Liver (tissue), 9 donors: ENCODE data around the gene PODXL2. TPM values are rescaled to one million over a fixed set of nuclear protein-coding genes. Genes with fewer than 3 reads are reported as not detected.

Experiments used
- DNase-seq: peaks from one replicate; pipeline ENCODE4 v3.0.0-alpha.2; 2017; ENCODE audit warnings: low spot score
- H3K27ac ChIP-seq, 2 donors: one replicate each; pipeline ENCODE4 v1.7.0; 2013; ENCODE audit warnings: inconsistent platforms in 2 of 2, low read length in 2 of 2, control low read depth in 1 of 2, low read depth in 1 of 2, mild to moderate bottlenecking in 1 of 2
- H3K27me3 ChIP-seq, 4 donors: one replicate each; pipeline versions ENCODE4 v1.6.1 to v1.7.0; 2013; ENCODE audit warnings: low read length in 3 of 4, inconsistent platforms in 1 of 4, mild to moderate bottlenecking in 1 of 4, moderate library complexity in 1 of 4; ENCODE audit not compliant: control insufficient read depth in 4 of 4, insufficient read depth in 4 of 4
- H3K36me3 ChIP-seq, 4 donors: one replicate each; pipeline versions ENCODE4 v1.6.1 to v1.7.0; 2013; ENCODE audit warnings: low read length in 3 of 4, mild to moderate bottlenecking in 3 of 4, low read depth in 1 of 4, moderate library complexity in 1 of 4; ENCODE audit not compliant: control insufficient read depth in 4 of 4, insufficient read depth in 3 of 4
- H3K4me1 ChIP-seq, 4 donors: one replicate each; pipeline versions ENCODE4 v1.6.1 to v1.7.0; 2013; ENCODE audit warnings: low read length in 3 of 4, mild to moderate bottlenecking in 3 of 4, moderate library complexity in 1 of 4; ENCODE audit not compliant: control insufficient read depth in 4 of 4, insufficient read depth in 4 of 4
- H3K4me3 ChIP-seq, 3 donors: one replicate each; pipeline versions ENCODE4 v1.6.1 to v1.7.0; 2013; ENCODE audit warnings: low read length in 3 of 3, control low read depth in 1 of 3, low read depth in 1 of 3, mild to moderate bottlenecking in 1 of 3
- H3K9ac ChIP-seq, 2 donors: one replicate each; pipeline ENCODE4 v1.7.0; 2013; ENCODE audit warnings: low read length in 2 of 2, mild to moderate bottlenecking in 2 of 2, moderate library complexity in 2 of 2, control low read depth in 1 of 2, low read depth in 1 of 2
- H3K9me3 ChIP-seq, 4 donors: one replicate each; pipeline versions ENCODE4 v1.6.1 to v1.7.0; 2013; ENCODE audit warnings: low read length in 3 of 4; ENCODE audit not compliant: control insufficient read depth in 4 of 4
- EGR1 ChIP-seq, 2 donors: IDR thresholded peaks; 2 replicates each; pipeline ENCODE4 v1.6.1; 2016 to 2018; ENCODE audit warnings: antibody characterized with exemption in 2 of 2, low read depth in 2 of 2
- FOXA1 ChIP-seq: IDR thresholded peaks from 2 replicates; pipeline ENCODE4 v1.6.1; 2016; ENCODE audit warnings: antibody characterized with exemption
- FOXA2 ChIP-seq: IDR thresholded peaks from 2 replicates; pipeline ENCODE4 v1.6.1; 2016; ENCODE audit warnings: antibody characterized with exemption
- GABPA ChIP-seq, 2 donors: IDR thresholded peaks in 1 of 2; conservative IDR thresholded peaks in 1 of 2; 2 replicates each; pipeline ENCODE4 v1.6.1; 2016; ENCODE audit warnings: antibody characterized with exemption in 2 of 2, mild to moderate bottlenecking in 1 of 2, moderate library complexity in 1 of 2
- NR2F2 ChIP-seq: IDR thresholded peaks from 2 replicates; pipeline ENCODE4 v1.6.1; 2016; ENCODE audit warnings: antibody characterized with exemption
- RAD21 ChIP-seq, 2 donors: IDR thresholded peaks; 2 replicates each; pipeline ENCODE4 v1.6.1; 2016; ENCODE audit warnings: antibody characterized with exemption in 2 of 2, mild to moderate bottlenecking in 2 of 2
- RXRA ChIP-seq, 2 donors: IDR thresholded peaks; 2 replicates each; pipeline ENCODE4 v1.6.1; 2017 to 2018; ENCODE audit warnings: antibody characterized with exemption in 2 of 2, mild to moderate bottlenecking in 1 of 2
- SP1 ChIP-seq: IDR thresholded peaks from 2 replicates; pipeline ENCODE4 v1.6.1; 2018; ENCODE audit warnings: antibody characterized with exemption, mild to moderate bottlenecking
- YY1 ChIP-seq: IDR thresholded peaks from 2 replicates; pipeline ENCODE4 v1.6.1; 2016; ENCODE audit warnings: antibody characterized with exemption, mild to moderate bottlenecking
- WGBS: extraction: QIAGEN DNeasy Blood & Tissue Kit; methylation state at CpG from one replicate; pipeline ENCODE4 v1.1.7; 2013; 5-methylcytosine and 5-hydroxymethylcytosine counted together
- polyA plus RNA-seq, 2 donors: library from polyadenylated mRNA; stranded (reverse) in 1 of 2; unstranded in 1 of 2; fragments of 200-250 nt in 1 of 2; fragments of >200 nt in 1 of 2; fragmentation: Nextera tagmentation in 1 of 2; extraction: Ambion mirVana in 1 of 2; gene quantifications; one replicate each; pipeline versions ENCODE4 v1.2.1 to v1.2.3, GENCODE V29; 2013 to 2015
- total RNA-seq, 2 donors: library from RNA; depleted of rRNA; stranded (reverse); fragments of >200 nt; gene quantifications; one replicate each; pipeline ENCODE4 v1.2.3, GENCODE V29; 2014
- TF ChIP-seq, protein P1 (sequence below): fragments of 150-350 bp; IDR thresholded peaks from 2 replicates; pipeline ENCODE4 v1.5.1; 2017; ENCODE audit warnings: improper control_type of control experiment, low read depth, low read length; ENCODE audit not compliant: missing input control
- TF ChIP-seq, protein P2 (sequence below): IDR thresholded peaks from 2 replicates; pipeline ENCODE4 v1.6.1; 2016; ENCODE audit warnings: antibody characterized with exemption
- TF ChIP-seq, protein P3 (sequence below): IDR thresholded peaks from 2 replicates; pipeline ENCODE4 v1.6.1; 2016; ENCODE audit warnings: antibody characterized with exemption
- TF ChIP-seq, protein P4 (sequence below): IDR thresholded peaks from 2 replicates; pipeline ENCODE4 v1.6.1; 2016; ENCODE audit warnings: antibody characterized with exemption
- TF ChIP-seq, protein P5 (sequence below): IDR thresholded peaks from 2 replicates; pipeline ENCODE4 v1.6.1; 2016; ENCODE audit warnings: antibody characterized with exemption, mild to moderate bottlenecking
- donor health status: healthy.
- donor health status: healthy.
- donor health status: healthy.
- donor health status: healthy.
- donor health status: healthy.

Gene PODXL2
- total and polyA plus RNA-seq, 4 donors, result 0.47 to 1.4 (median 0.88) TPM

DNA sequence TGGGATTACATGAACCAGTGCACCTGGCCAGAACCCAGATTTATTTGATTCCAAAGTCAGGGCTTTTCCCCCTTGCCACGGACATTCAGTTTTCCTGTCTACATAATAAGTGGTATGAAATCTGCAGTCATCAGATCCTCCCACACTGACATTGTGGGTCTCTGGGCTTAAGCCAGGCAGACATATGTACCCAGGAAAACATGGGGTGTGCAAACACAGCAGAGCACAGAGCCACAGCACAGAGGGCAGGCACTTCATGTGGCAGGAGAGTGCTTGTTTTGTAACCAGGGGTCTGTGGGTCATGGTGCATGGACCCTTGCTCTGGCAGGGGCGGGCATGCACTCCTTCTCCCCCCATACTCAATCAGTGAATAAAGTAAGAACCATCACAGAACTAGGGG is 37.7 kb downstream of the PODXL2 start:
- H3K27me3 ChIP-seq, result no peaks in the 10 kb centered on the region
- 89% methylated on average over 2 of the region's 2 CpGs for WGBS

DNA sequence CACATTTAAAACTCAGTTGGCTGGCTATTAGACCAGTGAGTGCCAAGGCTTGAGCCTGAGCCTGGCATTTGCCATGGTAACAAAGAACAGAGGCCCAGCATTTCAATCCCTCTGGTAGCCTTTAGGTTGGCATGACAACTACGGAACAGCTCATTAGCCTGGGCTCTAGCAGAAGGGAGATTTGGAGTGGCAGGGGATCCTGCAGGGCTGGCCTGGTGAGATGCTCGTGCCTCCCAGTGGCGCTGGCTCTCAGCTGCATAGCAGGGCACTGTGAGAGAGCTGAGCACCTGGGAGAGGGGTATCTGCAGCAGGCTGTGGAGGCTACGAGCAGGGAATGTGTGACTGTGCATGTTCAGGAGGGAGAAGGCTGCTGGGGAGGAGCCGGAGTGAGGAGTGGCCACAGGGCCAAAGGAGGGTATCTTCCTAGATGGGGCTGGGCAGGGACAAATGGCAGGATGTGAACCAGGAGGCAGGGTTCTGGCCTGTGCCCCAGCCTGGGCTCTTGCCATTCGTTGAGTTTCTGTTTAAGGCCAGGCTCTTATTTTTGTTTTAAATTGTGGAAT is 38.2 kb downstream of the PODXL2 start:
- H3K36me3 ChIP-seq, result no peaks in the 10 kb centered on the region
- no peak overlapping the region for H3K9ac ChIP-seq
- no peak overlapping the region for H3K4me3 ChIP-seq
- TF ChIP-seq GABPA (IDR thresholded peaks at IDR 0.05 in 1 of 2, conservative IDR thresholded peaks at IDR 0.05 in 1 of 2) (no peak), RAD21 (IDR thresholded peaks at IDR 0.05) (no peak), RXRA (IDR thresholded peaks at IDR 0.05) (no peak), NR2F2 (no peak), YY1 (no peak), FOXA2 (no peak)
- TF ChIP-seq, protein P1, sequence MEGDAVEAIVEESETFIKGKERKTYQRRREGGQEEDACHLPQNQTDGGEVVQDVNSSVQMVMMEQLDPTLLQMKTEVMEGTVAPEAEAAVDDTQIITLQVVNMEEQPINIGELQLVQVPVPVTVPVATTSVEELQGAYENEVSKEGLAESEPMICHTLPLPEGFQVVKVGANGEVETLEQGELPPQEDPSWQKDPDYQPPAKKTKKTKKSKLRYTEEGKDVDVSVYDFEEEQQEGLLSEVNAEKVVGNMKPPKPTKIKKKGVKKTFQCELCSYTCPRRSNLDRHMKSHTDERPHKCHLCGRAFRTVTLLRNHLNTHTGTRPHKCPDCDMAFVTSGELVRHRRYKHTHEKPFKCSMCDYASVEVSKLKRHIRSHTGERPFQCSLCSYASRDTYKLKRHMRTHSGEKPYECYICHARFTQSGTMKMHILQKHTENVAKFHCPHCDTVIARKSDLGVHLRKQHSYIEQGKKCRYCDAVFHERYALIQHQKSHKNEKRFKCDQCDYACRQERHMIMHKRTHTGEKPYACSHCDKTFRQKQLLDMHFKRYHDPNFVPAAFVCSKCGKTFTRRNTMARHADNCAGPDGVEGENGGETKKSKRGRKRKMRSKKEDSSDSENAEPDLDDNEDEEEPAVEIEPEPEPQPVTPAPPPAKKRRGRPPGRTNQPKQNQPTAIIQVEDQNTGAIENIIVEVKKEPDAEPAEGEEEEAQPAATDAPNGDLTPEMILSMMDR, result no peak
- TF ChIP-seq, protein P2, sequence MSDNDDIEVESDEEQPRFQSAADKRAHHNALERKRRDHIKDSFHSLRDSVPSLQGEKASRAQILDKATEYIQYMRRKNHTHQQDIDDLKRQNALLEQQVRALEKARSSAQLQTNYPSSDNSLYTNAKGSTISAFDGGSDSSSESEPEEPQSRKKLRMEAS, result no peak
- TF ChIP-seq, protein P3, sequence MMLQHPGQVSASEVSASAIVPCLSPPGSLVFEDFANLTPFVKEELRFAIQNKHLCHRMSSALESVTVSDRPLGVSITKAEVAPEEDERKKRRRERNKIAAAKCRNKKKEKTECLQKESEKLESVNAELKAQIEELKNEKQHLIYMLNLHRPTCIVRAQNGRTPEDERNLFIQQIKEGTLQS, result no peak
- no peaks in the 10 kb centered on the region for H3K9me3 ChIP-seq
- DNase-seq, result no peak
- no peak overlapping the region for H3K27ac ChIP-seq
- WGBS, result 88% methylated on average over 6 of the region's 6 CpGs
- H3K4me1 ChIP-seq, result peaks cover 0 to 4% (median 1%) of the 10 kb centered on the region in 4 donors
- H3K27me3 ChIP-seq, result no peaks in the 10 kb centered on the region

More for the DNA sequence above, 37.7 kb downstream of the PODXL2 start:
- no peak for TF ChIP-seq RXRA (IDR thresholded peaks at IDR 0.05)
- no peak for TF ChIP-seq FOXA1
- TF ChIP-seq RAD21 (IDR thresholded peaks at IDR 0.05), result no peak
- TF ChIP-seq, protein P3, result no peak
- TF ChIP-seq, protein P2, result no peak
- no peak for TF ChIP-seq YY1
- TF ChIP-seq, protein P4, sequence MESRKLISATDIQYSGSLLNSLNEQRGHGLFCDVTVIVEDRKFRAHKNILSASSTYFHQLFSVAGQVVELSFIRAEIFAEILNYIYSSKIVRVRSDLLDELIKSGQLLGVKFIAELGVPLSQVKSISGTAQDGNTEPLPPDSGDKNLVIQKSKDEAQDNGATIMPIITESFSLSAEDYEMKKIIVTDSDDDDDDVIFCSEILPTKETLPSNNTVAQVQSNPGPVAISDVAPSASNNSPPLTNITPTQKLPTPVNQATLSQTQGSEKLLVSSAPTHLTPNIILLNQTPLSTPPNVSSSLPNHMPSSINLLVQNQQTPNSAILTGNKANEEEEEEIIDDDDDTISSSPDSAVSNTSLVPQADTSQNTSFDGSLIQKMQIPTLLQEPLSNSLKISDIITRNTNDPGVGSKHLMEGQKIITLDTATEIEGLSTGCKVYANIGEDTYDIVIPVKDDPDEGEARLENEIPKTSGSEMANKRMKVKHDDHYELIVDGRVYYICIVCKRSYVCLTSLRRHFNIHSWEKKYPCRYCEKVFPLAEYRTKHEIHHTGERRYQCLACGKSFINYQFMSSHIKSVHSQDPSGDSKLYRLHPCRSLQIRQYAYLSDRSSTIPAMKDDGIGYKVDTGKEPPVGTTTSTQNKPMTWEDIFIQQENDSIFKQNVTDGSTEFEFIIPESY, result no peak
- TF ChIP-seq EGR1 (IDR thresholded peaks at IDR 0.05; ENCODE audit: low read depth in 2 of 2), result no peak
- TF ChIP-seq, protein P5, sequence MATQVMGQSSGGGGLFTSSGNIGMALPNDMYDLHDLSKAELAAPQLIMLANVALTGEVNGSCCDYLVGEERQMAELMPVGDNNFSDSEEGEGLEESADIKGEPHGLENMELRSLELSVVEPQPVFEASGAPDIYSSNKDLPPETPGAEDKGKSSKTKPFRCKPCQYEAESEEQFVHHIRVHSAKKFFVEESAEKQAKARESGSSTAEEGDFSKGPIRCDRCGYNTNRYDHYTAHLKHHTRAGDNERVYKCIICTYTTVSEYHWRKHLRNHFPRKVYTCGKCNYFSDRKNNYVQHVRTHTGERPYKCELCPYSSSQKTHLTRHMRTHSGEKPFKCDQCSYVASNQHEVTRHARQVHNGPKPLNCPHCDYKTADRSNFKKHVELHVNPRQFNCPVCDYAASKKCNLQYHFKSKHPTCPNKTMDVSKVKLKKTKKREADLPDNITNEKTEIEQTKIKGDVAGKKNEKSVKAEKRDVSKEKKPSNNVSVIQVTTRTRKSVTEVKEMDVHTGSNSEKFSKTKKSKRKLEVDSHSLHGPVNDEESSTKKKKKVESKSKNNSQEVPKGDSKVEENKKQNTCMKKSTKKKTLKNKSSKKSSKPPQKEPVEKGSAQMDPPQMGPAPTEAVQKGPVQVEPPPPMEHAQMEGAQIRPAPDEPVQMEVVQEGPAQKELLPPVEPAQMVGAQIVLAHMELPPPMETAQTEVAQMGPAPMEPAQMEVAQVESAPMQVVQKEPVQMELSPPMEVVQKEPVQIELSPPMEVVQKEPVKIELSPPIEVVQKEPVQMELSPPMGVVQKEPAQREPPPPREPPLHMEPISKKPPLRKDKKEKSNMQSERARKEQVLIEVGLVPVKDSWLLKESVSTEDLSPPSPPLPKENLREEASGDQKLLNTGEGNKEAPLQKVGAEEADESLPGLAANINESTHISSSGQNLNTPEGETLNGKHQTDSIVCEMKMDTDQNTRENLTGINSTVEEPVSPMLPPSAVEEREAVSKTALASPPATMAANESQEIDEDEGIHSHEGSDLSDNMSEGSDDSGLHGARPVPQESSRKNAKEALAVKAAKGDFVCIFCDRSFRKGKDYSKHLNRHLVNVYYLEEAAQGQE, result no peak
- TF ChIP-seq SP1, result no peak
- no peak overlapping the region for H3K9ac ChIP-seq
- H3K36me3 ChIP-seq, result no peaks in the 10 kb centered on the region
- no peak overlapping the region for H3K27ac ChIP-seq
- H3K4me1 ChIP-seq, result peaks cover 0 to under 1% (median 0%) of the 10 kb centered on the region in 4 donors
- H3K4me3 ChIP-seq, result no peak overlapping the region
- no peaks in the 10 kb centered on the region for H3K9me3 ChIP-seq
- no peak for DNase-seq
